GM12892 (cell line): ENCODE results near the gene DUSP2.

Source experiments
- POLR2A ChIP-seq: IDR thresholded peaks from 2 replicates; pipeline ENCODE4 v1.6.1; 2011; ENCODE audit warnings: low read depth, low read length, control low read depth
- POLR2AphosphoS5 ChIP-seq: IDR thresholded peaks from 2 replicates; pipeline ENCODE4 v1.6.1; 2011; ENCODE audit warnings: low read depth, low read length, control low read depth
- TAF1 ChIP-seq: IDR thresholded peaks from 2 replicates; pipeline ENCODE4 v1.6.1; 2011; ENCODE audit warnings: low read depth, mild to moderate bottlenecking, control low read depth, low read length, borderline replicate concordance

DNA sequence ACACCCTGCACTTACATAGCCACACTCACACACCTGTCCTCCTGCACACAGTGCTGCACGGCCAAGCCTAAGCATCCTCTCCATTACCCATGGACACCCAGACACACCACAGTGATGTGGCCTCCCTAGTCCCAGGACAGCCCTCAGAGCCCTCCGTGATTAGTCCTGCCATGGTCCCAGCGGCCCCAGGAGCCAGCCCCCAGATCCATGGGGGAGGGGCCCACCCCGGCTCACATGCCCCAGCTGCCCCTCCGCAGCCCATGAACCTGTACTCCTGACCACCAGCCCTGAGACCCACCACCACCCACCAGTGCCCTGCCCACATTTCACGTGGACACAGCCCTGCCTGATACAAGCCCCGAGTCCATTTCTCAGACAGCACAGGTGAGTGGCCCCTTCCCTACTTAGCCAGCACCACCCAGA lies 8.1 kb upstream of the DUSP2 start:
- TF ChIP-seq POLR2A (no peak), POLR2AphosphoS5 (no peak), TAF1 (no peak)
